HEK293T (cell line): Measurements from ENCODE around the gene CA5A.

ENCODE experiments used
- BHLHE40 ChIP-seq: fragments of 450-650 bp; IDR thresholded peaks from 2 replicates; pipeline ENCODE4 v1.6.1; 2016; ENCODE audit warnings: mild to moderate bottlenecking, moderate library complexity, borderline replicate concordance
- CTBP1 ChIP-seq: fragments of 450-650 bp; IDR thresholded peaks from 2 replicates; pipeline ENCODE4 v1.6.1; 2016; ENCODE audit warnings: borderline replicate concordance
- PKNOX1 ChIP-seq: fragments of 450-650 bp; IDR thresholded peaks from 2 replicates; pipeline ENCODE4 v1.6.1; 2016

- no peak for TF ChIP-seq CTBP1
- TF ChIP-seq BHLHE40 = no peak
- TF ChIP-seq PKNOX1 = no peak
These were observed 80.2 kb downstream of the CA5A start for GRCh38 chr16:87855852-87856715.
